Hepatocyte (in vitro differentiated cells): ENCODE data around the gene PLEKHG5.

ENCODE experiments used
- CTCF ChIP-seq: fragments of 200-600 bp; sonication (generic); IDR thresholded peaks from 2 replicates; pipeline ENCODE4 v1.5.1; 2016; ENCODE audit warnings: antibody characterized with exemption, mild to moderate bottlenecking; ENCODE audit not compliant: poor library complexity
- EZH2 ChIP-seq: fragments of 200-600 bp; sonication (generic); IDR thresholded peaks from 2 replicates; pipeline ENCODE4 v1.6.1; 2016; ENCODE audit warnings: antibody characterized with exemption, mild to moderate bottlenecking, borderline replicate concordance

DNA sequence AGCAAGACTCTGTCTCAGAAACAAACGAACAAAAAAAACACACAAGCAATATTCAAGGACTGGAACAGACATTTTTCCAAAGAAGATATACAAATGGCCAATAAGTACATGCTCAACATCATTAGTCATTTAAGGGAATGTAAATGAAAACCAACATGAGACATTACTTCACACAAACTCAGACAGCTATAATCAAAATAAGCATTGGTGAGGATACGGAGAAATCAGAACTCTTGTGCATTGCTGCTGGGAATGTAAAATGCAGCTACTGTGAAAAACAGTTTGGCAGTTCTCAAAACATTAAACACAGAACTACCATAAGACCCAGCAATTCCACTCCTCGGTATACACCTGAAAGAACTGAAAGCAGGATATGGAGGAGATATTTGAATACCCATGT, 47.5 kb upstream of the PLEKHG5 start:
- no peak for TF ChIP-seq EZH2
- no peak for TF ChIP-seq CTCF
